Right lobe of liver (tissue), 6 donors: Measurements from ENCODE around the gene ITPR1. TPM values are rescaled to one million over a fixed set of nuclear protein-coding genes. Genes with fewer than 3 reads are reported as not detected.
"Not testable (repeated sequence)": the region's sequence is repeated elsewhere in the genome, so short reads cannot be mapped to it uniquely, and the experiment has no call there.

ENCODE experiments used
- ATAC-seq, 4 donors: fragments of 200-7000 bp; cut with Tn5 transposase; one replicate each; pipeline ENCODE4 v1.9.1; 2020; ENCODE audit warnings: mild to moderate bottlenecking in 4 of 4, moderate library complexity in 4 of 4
- DNase-seq, 3 donors: peaks; one replicate each; pipeline ENCODE4 v3.0.0-alpha.2; 2020
- H3K27ac ChIP-seq, 3 donors: fragments of 200-600 bp; one replicate each; pipeline ENCODE4 v1.8.0; 2022
- H3K27me3 ChIP-seq, 2 donors: fragments of 200-600 bp; one replicate each; pipeline ENCODE4 v1.8.0; 2022
- H3K36me3 ChIP-seq, 4 donors: fragments of 200-600 bp; sonication (generic) in 1 of 4; one replicate each; pipeline versions ENCODE4 v1.5.1 to v1.8.0; 2017 to 2022; ENCODE audit warnings: control low read depth in 1 of 4
- H3K4me1 ChIP-seq, 4 donors: fragments of 200-600 bp; sonication (generic) in 1 of 4; one replicate each; pipeline versions ENCODE4 v1.5.1 to v1.8.0; 2017 to 2022; ENCODE audit warnings: control low read depth in 1 of 4
- H3K4me3 ChIP-seq, 3 donors: fragments of 200-600 bp; one replicate each; pipeline ENCODE4 v1.8.0; 2022
- H3K9me3 ChIP-seq, 4 donors: fragments of 200-600 bp; sonication (generic) in 1 of 4; one replicate each; pipeline versions ENCODE4 v1.5.1 to v1.8.0; 2017 to 2022; ENCODE audit warnings: control low read depth in 1 of 4
- POLR2A ChIP-seq: fragments of 450-650 bp; IDR thresholded peaks from one replicate; pipeline ENCODE4 v1.6.1; 2017; ENCODE audit warnings: antibody characterized with exemption, mild to moderate bottlenecking
- WGBS: methylation state at CpG from one replicate; pipeline ENCODE4 v1.1.6; 2018; ENCODE audit warnings: low coverage, low lambda C conversion rate; ENCODE audit not compliant: insufficient coverage; ENCODE audit errors: missing lambda C conversion rate; 5-methylcytosine and 5-hydroxymethylcytosine counted together
- intact Hi-C, 2 donors: fragments of 100-400 bp; cut with DNase I; formaldehyde crosslinking; loops; one replicate each; pipeline versions ENCODE4 v1.11.2 to v1.14.1; 2022
- total RNA-seq, 6 experiments: library from RNA; depleted of rRNA in 2 of 6; stranded (reverse); fragments of >200 nt in 2 of 6; fragmentation: NEBNext Ultra II Directional in 3 of 6; extraction: Animal tissue kit (Norgen Biotek cat#: 25700) in 3 of 6; gene quantifications; one replicate each; pipeline versions ENCODE4 v1.1.0 to v1.2.4, GENCODE V29; 2016 to 2023
- TF ChIP-seq, protein P1 (sequence below), 4 donors: fragments of 200-600 bp in 3 of 4; fragments of 450-650 bp in 1 of 4; IDR thresholded peaks; one replicate each; pipeline versions ENCODE4 v1.5.1 to v1.8.0; 2016 to 2022; ENCODE audit warnings: antibody characterized with exemption in 4 of 4, mild to moderate bottlenecking in 2 of 4
- donor health status: DM: no; HTN: yes; CAD: no.
- donor health status: DM: no; HTN: no; CAD: no.
- donor health status: DM: no; HTN: no; CAD: no.
- donor health status: DM: no; HTN: yes; CAD: no.
- donor health status: DM: no; HTN: yes; CAD: no.

Gene ITPR1
- total RNA-seq, 6 experiments from 2014 or later, result 6.5 to 16.2 (median 11.5) TPM

- Histone ChIP-seq H3K36me3 (no peaks in the 10 kb centered on the region), H3K4me3 (no peak overlapping the region), H3K4me1 (peaks cover 0 to 14% (median 0%) of the 10 kb centered on the region in 4 donors), H3K27me3 (no peaks in the 10 kb centered on the region), H3K9me3 (no peaks in the 10 kb centered on the region), H3K27ac (no peak overlapping the region)
- intact Hi-C loops, result no loop called here
- DNase-seq, result no peak
- TF ChIP-seq POLR2A, result no peak
- TF ChIP-seq, protein P1, sequence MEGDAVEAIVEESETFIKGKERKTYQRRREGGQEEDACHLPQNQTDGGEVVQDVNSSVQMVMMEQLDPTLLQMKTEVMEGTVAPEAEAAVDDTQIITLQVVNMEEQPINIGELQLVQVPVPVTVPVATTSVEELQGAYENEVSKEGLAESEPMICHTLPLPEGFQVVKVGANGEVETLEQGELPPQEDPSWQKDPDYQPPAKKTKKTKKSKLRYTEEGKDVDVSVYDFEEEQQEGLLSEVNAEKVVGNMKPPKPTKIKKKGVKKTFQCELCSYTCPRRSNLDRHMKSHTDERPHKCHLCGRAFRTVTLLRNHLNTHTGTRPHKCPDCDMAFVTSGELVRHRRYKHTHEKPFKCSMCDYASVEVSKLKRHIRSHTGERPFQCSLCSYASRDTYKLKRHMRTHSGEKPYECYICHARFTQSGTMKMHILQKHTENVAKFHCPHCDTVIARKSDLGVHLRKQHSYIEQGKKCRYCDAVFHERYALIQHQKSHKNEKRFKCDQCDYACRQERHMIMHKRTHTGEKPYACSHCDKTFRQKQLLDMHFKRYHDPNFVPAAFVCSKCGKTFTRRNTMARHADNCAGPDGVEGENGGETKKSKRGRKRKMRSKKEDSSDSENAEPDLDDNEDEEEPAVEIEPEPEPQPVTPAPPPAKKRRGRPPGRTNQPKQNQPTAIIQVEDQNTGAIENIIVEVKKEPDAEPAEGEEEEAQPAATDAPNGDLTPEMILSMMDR (IDR thresholded peaks at IDR 0.05), result no peak
- ATAC-seq, result no peak
- WGBS, result 87% methylated on average over 6 of the region's 6 CpGs
These were observed 102.6 kb downstream of the ITPR1 start for GRCh38 chr3:4595710-4596113.

DNA sequence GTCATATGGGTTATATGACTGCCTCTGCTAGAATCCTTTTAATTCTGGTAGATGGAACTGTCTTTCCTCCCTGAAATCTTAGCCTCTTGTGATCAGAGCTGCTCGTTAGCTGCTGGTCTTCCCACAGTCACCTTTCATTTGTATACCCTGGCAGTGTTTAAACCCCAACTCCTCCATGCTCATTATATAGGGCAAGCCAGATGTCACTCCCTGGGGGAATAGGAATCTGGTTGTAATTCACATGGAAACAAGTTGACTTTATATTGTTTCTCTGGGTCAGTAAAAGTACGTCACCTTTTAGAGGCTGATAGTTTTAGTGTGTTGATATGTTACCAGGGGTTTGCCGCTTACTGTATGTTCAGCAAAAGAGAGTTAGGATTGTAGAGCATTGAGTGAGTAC lies 103.5 kb downstream of the ITPR1 start:
- Histone ChIP-seq H3K4me1 (peaks cover 0 to 14% (median 0%) of the 10 kb centered on the region in 4 donors), H3K27me3 (no peaks in the 10 kb centered on the region), H3K4me3 (no peak overlapping the region), H3K36me3 (no peaks in the 10 kb centered on the region), H3K27ac (no peak overlapping the region), H3K9me3 (no peaks in the 10 kb centered on the region)
- no peak for TF ChIP-seq POLR2A
- TF ChIP-seq, protein P1 (IDR thresholded peaks at IDR 0.05), result no peak
- DNase-seq, result no peak
- intact Hi-C loops, result no loop called here
- ATAC-seq, result no peak
- 72% methylated on average over 3 of the region's 3 CpGs for WGBS

GRCh38 chr3:4597208-4597985 lies 104.2 kb downstream of the ITPR1 start:
- intact Hi-C loops, result no loop called here
- ATAC-seq (peak; percentile 87 to 98 (median 90)), DNase-seq (peak in 1 of 3 donors; percentile 70)
- Histone ChIP-seq H3K4me3 (no peak overlapping the region), H3K4me1 (peaks cover 0 to 18% (median 0%) of the 10 kb centered on the region in 4 donors), H3K27me3 (no peaks in the 10 kb centered on the region), H3K9me3 (no peaks in the 10 kb centered on the region), H3K27ac (peak overlapping the region in 1 of 3 donors; percentile 26), H3K36me3 (no peaks in the 10 kb centered on the region)
- no peak for TF ChIP-seq POLR2A
- TF ChIP-seq, protein P1 (IDR thresholded peaks at IDR 0.05), result no peak
- WGBS, result 43% methylated on average over 6 of the region's 6 CpGs

GRCh38 chr3:4598232-4598631 lies 105.1 kb downstream of the ITPR1 start:
- DNase-seq, H3K9me3 ChIP-seq, H3K27me3 ChIP-seq, intact Hi-C loops, ATAC-seq, H3K4me3 ChIP-seq, H3K36me3 ChIP-seq: not testable (repeated sequence)
- 80% methylated on average over 4 of the region's 5 CpGs for WGBS
- H3K4me1 ChIP-seq, result peaks cover 0 to 18% (median 0%) of the 10 kb centered on the region in 4 donors
- H3K27ac ChIP-seq, result peak overlapping the region in 1 of 3 donors; percentile 26

DNA sequence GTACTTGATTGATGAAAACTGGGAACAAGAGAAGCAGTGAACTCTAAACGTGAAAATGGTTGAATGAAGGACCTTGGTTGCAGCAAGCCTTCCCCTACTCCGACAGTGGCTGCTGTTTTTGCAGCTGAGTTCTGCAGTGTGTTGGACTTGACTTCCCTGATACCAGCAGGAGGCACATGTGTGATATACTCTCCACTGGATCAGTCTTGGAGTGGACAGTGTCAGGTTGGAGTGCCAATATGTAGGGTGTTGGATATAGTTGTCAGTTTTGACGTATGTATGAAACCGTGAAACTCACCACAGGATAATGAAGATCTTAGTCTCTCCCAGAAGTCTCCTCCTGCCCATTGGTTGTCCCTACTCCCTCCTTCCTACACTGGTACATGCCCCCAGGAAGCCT lies 106.5 kb downstream of the ITPR1 start:
- H3K4me1 ChIP-seq, result peaks cover 0 to 18% (median 0%) of the 10 kb centered on the region in 4 donors
- WGBS, result 72% methylated on average over 4 of the region's 4 CpGs
- DNase-seq, result no peak
- no peak for TF ChIP-seq POLR2A
- TF ChIP-seq, protein P1 (IDR thresholded peaks at IDR 0.05), result no peak
- intact Hi-C loops, result no loop called here
- no peak overlapping the region for H3K27ac ChIP-seq
- ATAC-seq, result no peak
- H3K9me3 ChIP-seq, result no peaks in the 10 kb centered on the region
- no peaks in the 10 kb centered on the region for H3K36me3 ChIP-seq
- H3K4me3 ChIP-seq, result no peak overlapping the region
- no peaks in the 10 kb centered on the region for H3K27me3 ChIP-seq
